Measurements from ENCODE around the gene CNOT6.

- TF ChIP-seq POLR2AphosphoS5 (IDR thresholded peaks at IDR 0.05; ENCODE audit: low read depth, low read length) (no peak), SIN3A (IDR thresholded peaks at IDR 0.05; ENCODE audit: borderline replicate concordance, insufficient read depth, low read depth, low read length) (no peak)
- TF ChIP-seq, protein P1, sequence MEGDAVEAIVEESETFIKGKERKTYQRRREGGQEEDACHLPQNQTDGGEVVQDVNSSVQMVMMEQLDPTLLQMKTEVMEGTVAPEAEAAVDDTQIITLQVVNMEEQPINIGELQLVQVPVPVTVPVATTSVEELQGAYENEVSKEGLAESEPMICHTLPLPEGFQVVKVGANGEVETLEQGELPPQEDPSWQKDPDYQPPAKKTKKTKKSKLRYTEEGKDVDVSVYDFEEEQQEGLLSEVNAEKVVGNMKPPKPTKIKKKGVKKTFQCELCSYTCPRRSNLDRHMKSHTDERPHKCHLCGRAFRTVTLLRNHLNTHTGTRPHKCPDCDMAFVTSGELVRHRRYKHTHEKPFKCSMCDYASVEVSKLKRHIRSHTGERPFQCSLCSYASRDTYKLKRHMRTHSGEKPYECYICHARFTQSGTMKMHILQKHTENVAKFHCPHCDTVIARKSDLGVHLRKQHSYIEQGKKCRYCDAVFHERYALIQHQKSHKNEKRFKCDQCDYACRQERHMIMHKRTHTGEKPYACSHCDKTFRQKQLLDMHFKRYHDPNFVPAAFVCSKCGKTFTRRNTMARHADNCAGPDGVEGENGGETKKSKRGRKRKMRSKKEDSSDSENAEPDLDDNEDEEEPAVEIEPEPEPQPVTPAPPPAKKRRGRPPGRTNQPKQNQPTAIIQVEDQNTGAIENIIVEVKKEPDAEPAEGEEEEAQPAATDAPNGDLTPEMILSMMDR (IDR thresholded peaks at IDR 0.05), result no peak
- TF ChIP-seq, protein P2, sequence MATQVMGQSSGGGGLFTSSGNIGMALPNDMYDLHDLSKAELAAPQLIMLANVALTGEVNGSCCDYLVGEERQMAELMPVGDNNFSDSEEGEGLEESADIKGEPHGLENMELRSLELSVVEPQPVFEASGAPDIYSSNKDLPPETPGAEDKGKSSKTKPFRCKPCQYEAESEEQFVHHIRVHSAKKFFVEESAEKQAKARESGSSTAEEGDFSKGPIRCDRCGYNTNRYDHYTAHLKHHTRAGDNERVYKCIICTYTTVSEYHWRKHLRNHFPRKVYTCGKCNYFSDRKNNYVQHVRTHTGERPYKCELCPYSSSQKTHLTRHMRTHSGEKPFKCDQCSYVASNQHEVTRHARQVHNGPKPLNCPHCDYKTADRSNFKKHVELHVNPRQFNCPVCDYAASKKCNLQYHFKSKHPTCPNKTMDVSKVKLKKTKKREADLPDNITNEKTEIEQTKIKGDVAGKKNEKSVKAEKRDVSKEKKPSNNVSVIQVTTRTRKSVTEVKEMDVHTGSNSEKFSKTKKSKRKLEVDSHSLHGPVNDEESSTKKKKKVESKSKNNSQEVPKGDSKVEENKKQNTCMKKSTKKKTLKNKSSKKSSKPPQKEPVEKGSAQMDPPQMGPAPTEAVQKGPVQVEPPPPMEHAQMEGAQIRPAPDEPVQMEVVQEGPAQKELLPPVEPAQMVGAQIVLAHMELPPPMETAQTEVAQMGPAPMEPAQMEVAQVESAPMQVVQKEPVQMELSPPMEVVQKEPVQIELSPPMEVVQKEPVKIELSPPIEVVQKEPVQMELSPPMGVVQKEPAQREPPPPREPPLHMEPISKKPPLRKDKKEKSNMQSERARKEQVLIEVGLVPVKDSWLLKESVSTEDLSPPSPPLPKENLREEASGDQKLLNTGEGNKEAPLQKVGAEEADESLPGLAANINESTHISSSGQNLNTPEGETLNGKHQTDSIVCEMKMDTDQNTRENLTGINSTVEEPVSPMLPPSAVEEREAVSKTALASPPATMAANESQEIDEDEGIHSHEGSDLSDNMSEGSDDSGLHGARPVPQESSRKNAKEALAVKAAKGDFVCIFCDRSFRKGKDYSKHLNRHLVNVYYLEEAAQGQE (IDR thresholded peaks at IDR 0.05; ENCODE audit: insufficient read depth in 1 of 2, low read depth in 2 of 2, low read length in 1 of 2), result no peak
These were observed 29.7 kb downstream of the CNOT6 start for GRCh38 chr5:180523629-180524466.
